ENCODE results near the gene ZNF423.

Gene ZNF423

DNA sequence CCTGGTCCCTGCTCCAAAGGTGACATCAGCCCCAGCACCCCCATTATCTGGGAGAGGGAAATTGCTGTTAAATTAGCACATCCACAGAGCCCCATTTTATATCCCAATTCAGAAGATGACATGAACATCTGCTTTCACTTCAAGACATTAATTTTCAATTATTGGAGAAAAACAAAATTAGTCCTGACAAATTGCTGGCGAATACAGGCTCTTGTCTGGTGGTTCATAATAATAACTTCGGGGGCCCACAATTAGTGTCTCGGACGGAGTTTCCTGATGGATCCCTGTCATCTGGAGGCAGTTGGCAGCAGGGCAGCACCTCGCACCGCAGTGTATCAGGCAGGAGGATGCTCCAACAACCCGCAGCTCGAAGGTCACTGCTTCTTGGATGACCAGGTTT is 7.4 kb downstream of the ZNF423 start:
- DNase-seq = no peak

GRCh38 chr16:49846800-49847199 is 9.1 kb downstream of the ZNF423 start:
- DNase-seq = no peak

GRCh38 chr16:49844359-49844758 is 11.6 kb downstream of the ZNF423 start:
- DNase-seq = no peak

GRCh38 chr16:49843758-49844157 is 12.2 kb downstream of the ZNF423 start:
- DNase-seq = no peak

DNA sequence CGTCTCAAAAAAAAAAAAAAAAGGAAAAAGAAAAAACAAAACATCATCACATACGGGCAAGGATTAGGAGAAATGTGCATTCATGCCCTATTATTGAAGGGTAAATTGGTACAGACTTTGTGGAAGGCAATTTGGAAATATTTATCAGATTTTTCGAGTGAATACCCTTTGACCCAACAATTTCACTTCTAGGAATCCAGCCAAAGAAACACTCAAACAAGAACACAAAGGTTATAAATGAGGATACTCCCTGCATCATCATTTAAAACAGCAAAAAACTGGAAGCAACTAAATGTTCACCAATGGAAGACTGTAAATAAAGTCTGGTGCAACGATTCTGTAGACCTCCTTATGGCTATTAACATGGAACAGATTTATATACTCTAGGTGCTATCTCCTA is 12.9 kb downstream of the ZNF423 start:
- no peak for DNase-seq

GRCh38 chr16:49839017-49839825 is 16.7 kb downstream of the ZNF423 start:
- DNase-seq = no peak

DNA sequence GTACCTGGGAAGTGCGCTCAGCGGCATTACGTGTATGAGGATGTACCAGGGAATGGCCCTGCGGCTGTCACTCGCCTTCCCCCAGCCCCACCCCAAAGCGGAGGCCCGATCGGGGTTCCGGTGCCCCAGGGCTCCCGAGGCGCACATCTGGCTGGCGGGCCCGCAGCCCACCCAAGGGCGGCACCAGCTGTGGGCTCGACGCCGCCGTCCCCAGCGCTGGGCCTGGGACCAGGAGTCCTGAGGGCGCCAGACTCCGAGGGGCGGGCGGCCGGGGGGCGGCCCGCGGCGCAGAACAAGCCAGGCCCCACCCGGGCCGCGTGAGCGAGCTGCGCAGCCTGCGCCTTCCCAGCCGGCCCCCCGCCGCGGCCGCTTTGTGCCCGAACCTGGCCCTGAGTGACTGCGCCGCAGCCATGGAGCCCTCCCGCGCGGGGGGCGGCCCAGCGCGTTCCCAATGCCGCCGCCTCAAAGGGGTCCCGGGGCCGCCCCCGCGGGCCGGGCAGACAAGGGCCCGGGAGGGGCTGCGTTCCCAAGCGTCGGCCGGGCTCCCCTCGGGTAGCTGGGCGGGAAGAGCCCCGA is 17.4 kb downstream of the ZNF423 start:
- no peak for DNase-seq

- DNase-seq = no peak
Measured at GRCh38 chr16:49837688-49838410, 18.1 kb downstream of the ZNF423 start.

DNA sequence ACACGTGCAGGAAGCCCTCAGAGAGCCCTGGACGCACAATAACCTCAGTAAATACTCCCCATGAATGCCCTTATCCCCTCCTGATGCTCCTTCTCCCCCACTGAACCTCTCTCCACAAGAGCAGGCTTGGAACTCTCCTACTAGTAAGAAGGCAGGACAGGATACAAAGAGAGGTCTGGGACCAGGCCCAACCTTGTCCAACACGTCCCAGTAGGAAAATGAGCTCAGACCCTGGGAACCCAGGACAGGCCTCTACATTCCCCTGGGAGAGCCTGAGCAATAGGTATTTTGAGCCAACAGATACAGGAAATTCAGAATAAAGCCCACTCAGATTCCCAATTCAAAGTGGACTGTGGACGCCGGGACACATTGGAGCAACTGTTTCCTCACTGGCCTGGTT is 19.2 kb downstream of the ZNF423 start:
- DNase-seq = no peak

- DNase-seq = no peak
Measured at GRCh38 chr16:49836218-49836617, 19.7 kb downstream of the ZNF423 start.

- no peak for DNase-seq
Measured at GRCh38 chr16:49835161-49835777, 20.6 kb downstream of the ZNF423 start.

- DNase-seq = no peak
Measured at GRCh38 chr16:49834531-49835151, 21.3 kb downstream of the ZNF423 start.

DNA sequence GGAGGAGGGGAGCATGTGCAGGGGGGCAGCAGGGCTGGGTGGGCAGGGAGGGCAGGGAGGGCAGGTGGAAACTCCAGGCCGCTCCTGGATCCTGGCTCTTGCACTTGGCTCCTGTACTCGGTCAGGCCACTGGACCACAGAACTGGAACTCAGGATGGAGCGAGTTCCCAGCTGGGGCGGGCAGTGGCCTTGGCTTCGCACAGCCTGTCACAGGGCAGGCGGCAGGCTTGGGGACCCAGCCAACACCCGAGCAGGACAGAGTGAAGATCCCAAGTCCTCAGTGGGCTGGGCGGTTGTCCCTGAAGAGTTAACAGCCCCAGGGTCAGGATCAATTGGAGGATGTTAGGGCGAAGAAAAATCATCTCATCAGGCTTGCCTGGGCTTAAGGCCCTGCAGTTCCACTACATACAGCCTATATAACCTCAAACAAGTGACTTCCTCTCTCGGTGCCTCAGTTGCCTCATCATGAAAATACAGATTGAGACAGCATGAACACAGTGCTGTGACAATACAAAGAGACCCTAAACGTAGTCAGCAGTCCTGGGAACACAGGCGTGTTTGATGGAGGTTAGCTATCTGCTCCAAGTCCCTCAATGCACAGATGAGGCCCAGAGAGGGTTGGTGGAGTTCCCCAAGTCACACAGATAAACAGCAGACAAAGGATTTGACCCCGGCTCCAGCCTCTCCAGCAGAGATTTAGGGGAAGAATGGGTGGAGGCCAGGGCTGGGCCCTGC is 21.9 kb downstream of the ZNF423 start:
- DNase-seq = no peak

DNA sequence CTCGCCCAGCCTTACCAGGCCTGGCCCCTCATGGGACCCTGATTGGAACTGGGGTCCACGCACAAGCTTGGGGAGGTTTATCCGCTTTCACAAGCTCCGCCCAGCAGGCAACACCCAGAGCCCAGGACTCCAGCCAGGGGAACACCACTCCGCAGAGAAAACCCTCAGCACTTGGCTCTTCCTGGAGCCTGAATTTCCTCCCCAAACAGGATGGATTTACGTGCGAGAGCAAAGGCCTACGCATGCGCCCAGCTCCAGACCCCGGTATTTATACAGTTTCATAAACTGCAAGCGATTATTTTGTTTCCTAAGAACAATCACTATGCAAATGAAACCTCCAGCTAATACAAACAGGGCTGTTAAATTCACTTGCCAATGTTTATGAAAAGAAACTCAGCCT is 22.8 kb downstream of the ZNF423 start:
- DNase-seq = no peak

GRCh38 chr16:49832177-49832576 is 23.7 kb downstream of the ZNF423 start:
- DNase-seq = no peak

DNA sequence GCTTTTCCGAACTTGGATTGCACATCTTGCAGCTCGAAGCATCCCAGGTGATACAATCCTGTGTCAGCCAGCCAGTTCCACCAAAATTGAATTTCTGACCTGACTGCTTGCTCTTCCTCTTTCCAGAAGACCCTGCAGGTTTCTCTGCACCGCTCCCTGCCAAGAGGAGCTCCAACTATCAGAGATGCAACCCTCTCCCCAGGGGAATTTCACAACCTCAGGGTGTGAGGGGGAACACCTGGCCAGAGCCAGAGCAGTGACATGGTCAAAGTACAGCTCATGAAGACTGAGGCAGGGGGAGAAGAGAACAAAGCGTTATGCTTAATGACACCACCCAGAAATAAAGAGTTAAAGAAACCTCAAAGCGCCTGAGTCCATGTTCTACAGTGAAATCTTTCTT is 25.0 kb downstream of the ZNF423 start:
- DNase-seq = no peak

GRCh38 chr16:49828533-49829267 is 27.2 kb downstream of the ZNF423 start:
- no peak for DNase-seq

GRCh38 chr16:49827805-49828438 is 28.0 kb downstream of the ZNF423 start:
- DNase-seq = no peak

DNA sequence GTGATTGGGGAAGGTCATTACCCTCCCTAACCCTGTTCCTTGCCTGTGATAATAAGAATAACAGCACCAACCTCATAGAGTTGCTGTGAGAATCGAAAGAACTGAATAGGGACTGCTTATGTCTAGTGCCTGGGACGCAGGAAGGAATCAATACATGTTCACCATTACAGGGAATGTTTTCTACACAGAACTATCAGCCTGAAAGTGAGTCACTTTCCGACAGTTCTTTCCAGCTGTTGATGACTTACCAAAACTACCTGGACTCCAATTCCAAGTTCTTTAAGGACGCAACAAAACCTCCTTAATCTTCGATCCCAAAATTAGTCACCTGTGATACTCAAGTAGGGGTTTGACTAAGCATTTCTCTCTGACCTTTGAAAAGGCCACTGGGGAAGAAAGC is 29.4 kb downstream of the ZNF423 start:
- DNase-seq = no peak

DNA sequence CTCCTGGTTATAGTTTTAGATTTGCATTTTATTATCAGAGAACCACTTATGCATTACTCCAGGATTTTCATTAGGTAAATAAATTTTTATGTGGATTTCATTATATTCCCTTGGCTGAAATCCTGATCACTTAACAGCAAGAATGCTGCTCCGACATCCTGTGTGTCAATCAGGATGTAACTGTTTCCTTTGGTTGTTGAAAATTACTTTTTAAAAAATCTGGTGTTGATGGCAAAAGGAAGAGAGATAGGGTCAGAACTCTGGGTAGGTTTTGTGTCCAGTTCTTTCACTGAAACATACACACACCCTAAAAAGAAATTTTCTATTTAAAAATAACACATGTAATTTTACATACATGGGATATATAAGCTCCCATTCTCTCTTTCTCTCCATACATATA is 30.9 kb downstream of the ZNF423 start:
- no peak for DNase-seq

GRCh38 chr16:49824593-49824992 is 31.3 kb downstream of the ZNF423 start:
- DNase-seq = no peak

Data from T1000 (cell line).